Activated T-cell treated with anti-CD3 and anti-CD28 coated beads for 4 hours (primary cell): ENCODE results near the gene MT1A.

ENCODE experiments used
- DNase-seq: peaks from one replicate; pipeline ENCODE4 v3.0.0-alpha.2; 2020

Gene MT1A

GRCh38 chr16:56632156-56632847 is 6.2 kb upstream of the MT1A start, which contains the start of gene MT1M:
Gene MT1M, plus strand, starts transcription at chr16:56632659. Its CDS starts 73 bp downstream, at chr16:56632732.
- no peak for DNase-seq

DNA sequence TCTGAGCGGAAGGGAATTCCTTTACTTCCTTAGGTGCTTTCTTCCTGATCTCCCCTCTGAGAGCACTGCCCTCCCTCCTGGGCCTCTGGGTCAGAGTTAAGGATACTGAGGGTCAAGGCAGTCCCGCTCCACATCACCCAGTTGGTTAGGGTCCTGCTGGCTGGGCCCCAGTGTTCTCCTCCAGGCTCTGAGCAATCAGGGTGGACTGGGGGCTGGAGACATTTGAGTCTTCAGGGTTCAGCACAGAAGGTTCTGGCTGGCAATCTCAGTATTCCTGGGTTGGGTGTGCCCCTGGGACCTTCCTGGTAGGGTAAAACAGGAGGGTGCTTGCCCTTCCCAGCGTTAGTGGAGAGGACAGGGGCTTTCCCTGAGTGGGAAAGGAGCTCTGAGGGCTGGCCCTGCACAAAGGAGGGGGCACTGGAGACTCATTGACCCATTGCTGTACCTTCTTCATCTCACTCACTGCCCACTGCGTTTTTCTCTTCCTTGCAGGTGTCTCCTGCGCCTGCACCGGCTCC is 5.6 kb upstream of the MT1A start:
- no peak for DNase-seq

GRCh38 chr16:56633535-56633934 is 4.9 kb upstream of the MT1A start:
- DNase-seq: no peak

- no peak for DNase-seq
These were observed 3.6 kb upstream of the MT1A start for GRCh38 chr16:56634715-56635440.

DNA sequence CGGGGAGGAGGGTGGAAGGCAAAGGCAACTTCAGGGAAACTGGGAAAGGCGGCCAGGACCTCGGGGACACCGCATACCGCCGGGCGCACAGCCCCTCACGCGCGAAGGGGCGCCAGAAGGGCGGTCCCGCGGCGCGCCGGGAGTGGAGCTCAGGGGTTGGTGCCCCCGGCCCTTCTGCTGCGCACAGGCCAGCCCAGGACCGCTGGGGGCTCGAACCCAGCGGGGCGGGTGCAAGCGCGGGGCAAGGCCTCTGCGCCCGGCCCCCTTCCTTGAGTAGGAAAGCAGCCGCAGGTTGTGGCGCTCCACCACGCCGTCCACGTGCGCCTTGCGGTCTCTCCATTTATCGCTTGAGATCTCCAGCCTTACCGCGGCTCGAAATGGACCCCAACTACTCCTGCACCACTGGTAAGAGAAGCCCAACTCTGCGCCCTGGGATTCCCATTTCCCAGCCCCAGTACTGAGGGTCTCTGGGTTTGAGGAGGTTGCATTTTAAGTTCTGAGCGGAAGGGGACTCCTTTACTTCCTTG is 3.0 kb upstream of the MT1A start:
- no peak for DNase-seq

DNA sequence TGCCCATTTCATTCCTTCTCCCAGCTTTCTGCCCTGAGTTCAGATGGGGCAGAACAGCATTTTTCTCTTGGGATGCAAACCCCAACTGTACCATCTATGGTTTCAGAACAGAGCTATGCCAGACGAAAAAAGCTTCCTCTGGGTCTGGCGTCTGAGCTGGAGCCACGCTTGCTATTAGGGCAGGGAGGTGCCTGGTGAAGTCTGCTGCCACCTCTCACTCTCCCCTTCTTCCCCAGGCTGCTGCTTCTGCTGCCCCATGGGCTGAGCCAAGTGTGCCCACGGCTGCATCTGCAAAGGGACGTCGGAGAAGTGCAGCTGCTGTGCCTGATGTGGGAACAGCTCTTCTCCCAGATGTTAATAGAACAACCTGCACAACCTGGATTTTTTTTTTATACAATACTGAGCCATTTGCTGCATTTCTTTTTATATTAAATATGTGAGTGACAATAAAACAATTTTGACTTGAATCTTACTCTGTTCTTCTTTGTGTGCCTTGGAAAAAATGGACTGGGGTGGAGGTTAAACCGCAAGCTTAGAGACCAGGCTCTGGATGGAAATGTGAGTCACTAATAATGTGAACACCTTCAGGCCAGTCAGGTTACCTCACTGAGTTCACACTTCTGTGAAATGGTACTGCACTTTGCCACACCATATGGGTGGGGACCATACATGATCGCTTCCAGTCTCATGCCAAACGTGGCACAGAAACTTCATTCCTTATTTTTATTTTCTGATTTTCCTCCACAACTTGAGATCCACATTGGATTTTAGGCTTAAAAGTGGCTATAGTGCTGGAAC is 1.7 kb upstream of the MT1A start:
- DNase-seq: no peak

- DNase-seq: no peak
These were observed 579 bp downstream of the MT1A start for GRCh38 chr16:56639045-56639444.

DNA sequence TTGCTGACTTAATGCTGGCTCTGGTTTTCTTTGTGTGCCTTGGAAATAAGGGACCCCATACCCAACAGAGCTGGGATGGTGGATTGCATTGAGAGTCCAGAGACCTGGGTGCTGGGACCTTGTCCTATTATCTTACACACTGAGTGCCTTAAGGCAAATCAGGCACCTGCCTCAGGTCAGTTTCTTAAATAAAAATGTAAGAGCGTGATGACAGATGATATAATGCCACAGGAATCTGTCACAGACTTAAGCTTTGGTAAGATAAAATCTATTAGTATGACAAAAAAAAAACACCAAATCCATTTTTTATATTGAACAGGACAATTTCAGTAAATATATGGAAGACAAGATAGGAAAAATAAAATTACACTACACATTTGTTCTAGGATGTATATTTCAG is 1.6 kb downstream of the MT1A start:
- no peak for DNase-seq

DNA sequence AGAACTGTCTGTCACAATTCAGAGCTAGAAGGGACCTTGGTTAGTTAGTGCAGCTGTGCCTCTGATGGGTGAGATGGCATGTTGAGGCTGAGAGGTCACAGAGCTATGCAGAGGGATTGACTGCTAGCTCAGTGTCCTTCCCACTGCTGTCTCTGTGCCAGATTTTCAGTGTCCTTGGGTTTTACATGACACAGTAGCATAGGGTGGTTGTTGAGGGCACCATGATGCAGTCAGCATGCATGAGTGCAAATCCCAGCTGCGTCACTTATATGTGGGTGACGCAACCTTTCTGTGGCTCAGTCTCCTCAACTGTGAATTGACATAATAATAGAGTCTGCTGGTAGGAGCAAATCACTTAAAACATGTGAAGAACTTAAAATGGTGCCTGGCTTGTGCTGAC is 2.7 kb downstream of the MT1A start:
- DNase-seq: no peak

DNA sequence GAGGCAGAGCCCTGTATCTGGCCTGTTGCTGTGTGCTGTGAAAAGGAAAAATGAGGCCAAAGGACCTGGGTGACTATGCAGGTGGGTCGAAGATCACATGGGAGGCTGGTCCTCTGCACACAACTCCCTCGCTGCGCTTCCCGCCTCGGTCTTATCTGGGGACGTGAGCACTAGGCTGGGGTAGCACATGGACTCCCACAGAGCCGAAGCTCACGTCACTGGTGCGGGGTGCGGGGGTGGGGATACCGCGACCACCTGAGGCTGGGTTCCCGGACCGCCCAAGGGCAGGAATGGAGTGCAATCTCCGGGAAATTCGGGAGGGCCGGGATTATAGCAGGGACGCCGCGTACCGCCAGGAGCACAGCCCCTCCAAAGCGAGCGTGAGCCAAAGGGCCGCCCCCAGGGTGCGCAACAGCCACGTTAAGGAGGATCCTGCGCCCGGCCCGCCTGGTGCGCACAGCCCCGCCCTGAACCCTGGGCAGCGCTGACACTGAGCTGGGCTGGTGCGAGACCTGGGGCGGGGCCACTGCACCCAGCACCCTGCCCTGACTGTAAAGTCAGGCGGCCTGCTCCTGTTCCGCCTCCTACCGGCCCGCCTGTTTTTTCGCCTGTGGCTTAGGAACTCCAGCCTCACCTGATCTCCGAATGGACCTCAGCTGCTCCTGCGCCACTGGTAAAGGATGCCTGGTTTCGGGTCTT is 4.8 kb downstream of the MT1A start:
- peak; percentile 49 for DNase-seq

GRCh38 chr16:56643833-56644232 is 5.4 kb downstream of the MT1A start:
- DNase-seq: no peak

GRCh38 chr16:56645311-56645710 is 6.8 kb downstream of the MT1A start:
- DNase-seq: no peak

DNA sequence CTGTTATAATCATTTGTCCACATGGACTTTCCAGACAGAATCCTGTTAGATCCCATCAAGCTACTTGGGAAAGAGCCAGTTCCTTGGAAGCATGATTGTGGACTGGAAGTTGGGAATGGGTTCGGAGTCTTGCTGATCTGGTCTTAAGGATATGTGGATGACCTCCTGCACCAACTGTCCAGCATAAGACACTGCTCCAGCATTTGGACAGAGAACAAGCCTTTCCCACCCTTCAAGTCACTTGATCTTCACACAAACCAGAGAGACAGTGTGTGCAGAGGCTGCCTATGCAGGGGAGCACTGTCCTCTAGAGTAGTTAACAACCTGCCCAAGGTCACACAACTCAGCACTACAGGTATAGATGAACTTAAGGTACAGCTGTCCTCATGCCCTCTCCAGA is 7.4 kb downstream of the MT1A start:
- no peak for DNase-seq

GRCh38 chr16:56647641-56648431 is 9.4 kb downstream of the MT1A start:
- no peak for DNase-seq

GRCh38 chr16:56649271-56649670 is 10.8 kb downstream of the MT1A start:
- no peak for DNase-seq

DNA sequence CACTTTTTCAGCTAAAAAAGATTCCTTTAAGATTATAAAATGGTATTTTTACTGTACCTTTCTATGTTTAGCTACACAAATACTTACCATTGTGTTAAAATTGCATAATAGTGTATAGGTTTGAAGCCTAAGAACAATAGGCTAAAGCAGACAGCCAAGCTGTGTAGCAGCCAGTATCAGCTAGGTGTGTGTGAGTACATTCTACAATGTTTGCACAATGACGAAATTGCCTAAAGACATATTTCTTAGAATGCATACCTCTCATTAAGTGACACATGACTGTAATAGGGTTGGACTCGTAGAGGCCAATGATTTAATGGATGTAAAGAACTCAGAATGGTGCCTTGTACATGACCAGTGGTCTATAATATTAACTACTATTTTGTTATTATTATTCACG is 11.4 kb downstream of the MT1A start:
- no peak for DNase-seq

DNA sequence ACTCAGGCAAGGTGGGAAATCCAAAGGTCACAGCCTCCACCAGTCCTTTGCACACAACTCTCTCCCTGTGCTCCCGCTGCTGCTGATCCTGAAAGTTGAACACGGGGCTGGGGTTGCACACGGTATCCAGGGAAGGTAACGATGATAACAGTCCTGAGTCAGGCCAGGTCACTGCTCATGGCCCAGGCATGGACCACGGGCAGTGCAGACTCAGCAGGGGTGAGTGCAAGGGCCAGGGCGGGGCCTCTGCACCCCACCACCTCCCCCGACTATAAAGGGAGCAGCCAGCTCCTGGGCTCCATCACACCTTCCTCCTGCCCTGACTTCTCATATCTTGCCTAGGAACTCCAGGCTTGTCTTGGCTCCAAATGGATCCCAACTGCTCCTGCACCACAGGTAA is 13.1 kb downstream of the MT1A start, which contains the start of gene MT1B:
MT1B (plus strand) TSS at position 301 of the 400 bp plus-strand sequence; CDS start at position 369, 68 bp downstream.
- no peak for DNase-seq

DNA sequence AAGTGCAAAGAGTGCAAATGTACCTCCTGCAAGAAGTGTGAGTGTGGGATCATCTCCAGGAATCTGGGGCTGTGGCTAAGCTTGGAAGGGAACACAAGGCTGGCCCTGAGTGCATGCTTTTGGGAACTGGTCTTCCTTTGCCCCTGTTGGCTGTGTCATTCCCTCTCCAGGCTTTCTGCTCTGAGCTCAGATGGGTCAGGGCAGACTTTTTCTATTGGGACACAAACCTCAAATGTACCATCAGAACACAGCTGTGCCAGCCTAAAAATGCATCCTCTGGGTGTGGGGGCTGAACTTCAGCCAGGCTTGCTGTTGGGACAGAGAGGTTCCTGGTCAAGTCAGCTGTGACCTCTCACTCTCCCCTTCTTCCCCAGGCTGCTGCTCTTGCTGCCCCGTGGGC is 14.1 kb downstream of the MT1A start:
- DNase-seq: no peak

DNA sequence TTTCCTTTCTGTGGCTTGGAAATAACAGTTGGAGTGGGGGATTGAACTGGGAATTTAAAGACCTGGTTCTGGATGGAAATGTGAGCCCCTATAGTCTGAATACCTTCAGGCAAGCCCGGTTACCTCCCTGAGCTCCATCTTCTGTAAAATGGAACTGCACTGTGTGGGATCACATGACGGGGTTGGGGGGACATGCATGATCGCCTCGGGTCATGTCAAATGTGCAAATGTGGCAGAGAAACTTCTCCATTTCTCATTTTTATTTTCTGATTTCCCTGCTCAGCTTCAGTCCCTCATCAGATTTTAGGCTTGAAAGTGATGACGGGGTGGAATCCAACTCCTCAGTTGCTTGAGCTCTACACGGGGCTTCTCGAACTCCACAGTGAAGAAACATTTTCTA is 14.8 kb downstream of the MT1A start:
- no peak for DNase-seq

GRCh38 chr16:56657555-56658326 is 19.3 kb downstream of the MT1A start, which contains the start of gene MT1F:
Gene MT1F, plus strand, starts transcription at chr16:56657959. Its CDS starts 100 bp downstream, at chr16:56658059.
- DNase-seq: peak; percentile 63
